AG04449 (cell line): ENCODE measurements around the gene MED31.

Source experiments
- CTCF ChIA-PET: fragments of 350-600 bp; formaldehyde crosslinking; extraction: SDS; loops from one replicate; lab custom pipeline; 2021; ENCODE audit warnings: antibody characterized with exemption; lab: Yijun Ruan, JAX
- POLR2A ChIA-PET: fragments of 400-600, 350-600 bp; formaldehyde crosslinking; extraction: SDS; loops from one replicate; lab custom pipeline; 2020; ENCODE audit warnings: antibody characterized with exemption, inconsistent platforms; lab: Yijun Ruan, JAX
- DNase-seq: peaks from one replicate; pipeline ENCODE4 v3.0.0-alpha.2; 2010; ENCODE audit warnings: low read depth, low spot score
- H3K4me3 ChIP-seq: 2 replicates; pipeline ENCODE4 v1.5.1; 2011; ENCODE audit warnings: low read depth, mild to moderate bottlenecking, control low read depth, low read length
- CTCF ChIP-seq: IDR thresholded peaks from one replicate; pipeline ENCODE4 v1.5.1; 2011; ENCODE audit warnings: mild to moderate bottlenecking, moderate library complexity, low read length, control low read depth, inconsistent platforms; ENCODE audit not compliant: insufficient read depth; ENCODE audit errors: missing control alignments

MED31 gene

DNA sequence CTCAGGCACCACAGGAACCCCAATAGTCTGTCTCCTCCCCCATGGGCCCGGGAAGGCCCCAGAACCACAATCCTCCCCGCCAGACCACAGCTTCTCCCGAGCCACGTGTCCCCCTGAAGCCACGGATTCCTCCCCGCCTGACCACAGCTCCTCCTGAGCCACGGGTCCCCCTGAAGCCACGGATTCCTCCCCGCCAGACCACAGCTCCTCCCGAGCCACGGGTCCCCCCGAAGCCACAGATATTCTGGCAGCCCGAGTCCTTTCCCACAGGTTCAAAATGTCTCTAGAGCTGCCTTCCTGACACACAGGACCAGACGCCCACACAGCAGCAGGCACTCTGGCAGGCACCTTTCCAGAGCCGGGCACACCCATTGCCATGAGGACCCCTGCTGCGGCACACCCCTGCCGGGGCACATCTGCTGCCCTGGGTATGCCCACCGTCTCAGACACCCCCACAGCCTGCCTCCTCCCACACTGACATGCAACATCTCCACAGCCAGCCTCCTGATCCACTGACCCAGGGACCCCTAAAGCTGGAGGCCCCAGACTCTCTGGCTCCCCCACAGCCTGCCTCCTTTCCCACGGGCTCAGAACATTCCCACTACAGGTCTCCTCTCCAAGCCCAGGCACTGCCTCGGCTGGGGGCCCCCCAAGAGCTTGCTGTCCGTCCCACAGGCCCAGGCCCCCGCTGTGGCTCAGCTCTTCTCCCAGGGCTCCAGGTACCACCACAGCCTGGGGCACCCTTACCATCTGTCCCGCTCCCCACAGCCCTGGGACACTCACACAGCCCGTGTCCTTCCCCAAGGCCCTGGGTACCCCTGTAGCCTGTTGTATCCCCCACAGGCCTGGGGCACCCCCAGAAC lies 13.1 kb downstream of the MED31 start:
- POLR2A ChIA-PET = interaction anchor here (0.6 kb wide), 1 partner anchor 1193 kb away, joined by 3 read pairs; no protein-coding TSS in a partner anchor
- CTCF ChIA-PET = interaction anchor here (3.4 kb wide), 1 partner anchor 166 kb away, joined by 26 read pairs; no protein-coding TSS in a partner anchor
- peak overlapping the region; percentile 97 for H3K4me3 ChIP-seq
- no peak for DNase-seq
- no peak for TF ChIP-seq CTCF

DNA sequence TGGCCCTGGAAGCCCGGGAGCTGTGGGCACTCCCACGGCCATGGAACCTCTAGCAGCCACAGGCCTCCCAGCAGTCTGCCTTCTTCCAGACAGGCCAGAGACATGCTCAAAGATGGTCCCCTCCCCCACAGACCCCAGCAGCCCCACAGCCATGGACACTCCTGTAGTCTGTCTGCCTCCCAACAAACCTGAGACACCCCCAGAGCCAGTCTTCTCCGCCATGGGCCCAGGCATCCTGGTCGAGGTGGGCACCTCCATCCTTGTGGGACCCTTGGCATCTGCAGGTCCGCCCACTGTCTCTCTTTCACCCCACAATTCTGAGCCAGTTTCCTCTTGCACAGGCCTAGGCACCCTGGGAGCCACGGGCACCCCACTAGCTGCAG lies 14.0 kb downstream of the MED31 start:
- CTCF ChIA-PET = interaction anchor here (3.4 kb wide), 1 partner anchor 165 kb away, joined by 26 read pairs; no protein-coding TSS in a partner anchor
- TF ChIP-seq CTCF = no peak
- H3K4me3 ChIP-seq = no peak overlapping the region
- POLR2A ChIA-PET = no interaction called here
- no peak for DNase-seq

DNA sequence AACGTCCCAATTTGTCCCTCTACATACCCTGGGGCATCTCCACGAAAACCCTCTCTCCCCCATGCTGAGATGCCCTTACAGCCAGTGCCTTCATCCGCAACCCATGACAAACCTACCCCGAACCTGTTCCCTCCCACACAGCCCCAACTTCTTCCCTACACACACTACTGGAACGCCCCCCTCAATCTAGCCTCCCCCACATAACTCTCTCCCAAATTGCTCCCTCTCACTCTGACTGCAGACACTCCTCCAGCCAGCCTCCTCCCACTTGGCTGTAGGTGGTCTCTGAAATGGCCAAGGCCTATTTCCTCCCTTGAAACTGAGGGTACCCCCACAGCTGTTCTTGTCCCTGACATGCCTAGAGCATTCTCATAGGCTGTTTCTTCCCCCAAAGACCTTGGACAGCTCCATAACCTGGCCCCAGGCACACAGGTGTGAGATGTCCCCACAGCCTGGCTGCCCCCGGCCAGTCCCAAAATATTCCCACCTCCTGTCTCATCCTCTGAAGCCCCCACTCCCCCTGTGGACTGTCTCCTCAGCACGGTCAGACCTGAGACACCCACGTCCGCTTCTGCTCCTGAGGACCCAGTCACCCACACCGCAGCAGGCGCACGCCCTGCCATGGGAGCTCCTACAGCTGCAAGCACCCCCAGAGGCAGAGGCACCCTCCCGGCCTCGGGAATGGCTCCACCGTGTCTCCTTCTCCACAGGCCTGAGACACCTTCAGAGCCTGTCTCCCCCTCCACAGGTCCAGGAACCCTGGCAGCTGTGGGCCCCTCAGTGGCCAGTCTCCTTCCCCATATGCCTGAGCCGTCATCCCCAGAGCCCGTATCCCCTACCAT lies 14.6 kb downstream of the MED31 start:
- H3K4me3 ChIP-seq = no peak overlapping the region
- ChIA-PET POLR2A (no interaction called here), CTCF (interaction anchor here (3.4 kb wide), 1 partner anchor 164 kb away, joined by 26 read pairs; no protein-coding TSS in a partner anchor)
- DNase-seq = no peak
- TF ChIP-seq CTCF = no peak

DNA sequence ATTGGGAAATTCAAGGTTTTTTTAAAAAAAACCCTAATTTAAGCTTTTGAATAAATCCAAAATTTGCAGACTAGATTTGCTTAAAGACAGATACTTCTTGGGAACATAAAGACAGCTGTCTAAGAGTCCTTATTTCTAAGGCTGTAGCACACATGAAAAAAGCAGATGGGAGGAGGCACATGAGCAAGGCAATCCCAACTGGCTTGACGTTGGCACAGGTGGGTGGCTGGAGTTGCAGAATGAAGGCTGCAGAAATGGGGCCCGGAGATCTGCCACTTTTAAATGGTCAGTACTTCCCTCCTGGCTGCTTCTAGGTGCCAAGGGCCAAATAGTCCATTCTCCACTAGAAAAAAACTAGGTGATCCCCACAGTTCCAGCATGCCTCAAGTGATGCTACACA lies 15.3 kb downstream of the MED31 start:
- CTCF ChIA-PET = interaction anchor here (1.3 kb wide), 1 partner anchor 164 kb away, joined by 3 read pairs; no protein-coding TSS in a partner anchor
- POLR2A ChIA-PET = interaction anchor here (0.6 kb wide), 1 partner anchor 9 kb away, joined by 3 read pairs; no protein-coding TSS in a partner anchor
- DNase-seq = no peak
- H3K4me3 ChIP-seq = no peak overlapping the region
- no peak for TF ChIP-seq CTCF

DNA sequence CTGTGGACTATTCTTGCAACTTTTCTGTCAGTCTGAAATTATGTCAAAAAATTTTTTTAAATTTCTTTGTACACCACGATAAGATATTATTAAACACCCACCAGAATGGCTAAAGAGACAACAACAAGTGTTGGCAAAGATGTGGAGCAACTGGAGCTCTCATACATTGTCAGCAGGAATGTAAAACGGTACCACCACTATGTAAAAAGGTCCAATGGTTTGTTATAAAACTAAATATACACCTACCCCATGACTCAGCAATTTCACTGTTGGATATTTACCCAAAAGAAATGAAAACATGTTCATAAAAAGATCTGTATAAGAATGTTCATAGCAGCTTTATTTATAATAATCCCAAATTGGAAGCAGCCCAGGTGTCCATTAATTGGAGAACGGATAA lies 18.1 kb downstream of the MED31 start:
- no peak for TF ChIP-seq CTCF
- ChIA-PET POLR2A (no interaction called here), CTCF (no interaction called here)
- DNase-seq = no peak
- no peak overlapping the region for H3K4me3 ChIP-seq
